Sigmoid colon (tissue), 4 donors: ENCODE measurements around the gene FAM163B.

Experiments used
- CTCF ChIP-seq, 4 experiments: fragments of 450-650 bp in 3 of 4; fragments of 200-600 bp in 1 of 4; IDR thresholded peaks; one replicate each; pipeline ENCODE4 v1.5.1; 2016 to 2019; ENCODE audit warnings: antibody characterized with exemption in 4 of 4, mild to moderate bottlenecking in 3 of 4, moderate library complexity in 2 of 4
- EP300 ChIP-seq, 4 donors: sonication (generic); formaldehyde crosslinking; IDR thresholded peaks; one replicate each; pipeline ENCODE4 v1.6.1; 2017; ENCODE audit warnings: antibody characterized with exemption in 4 of 4
- POLR2AphosphoS5 ChIP-seq, 4 donors: sonication (generic); formaldehyde crosslinking; IDR thresholded peaks; one replicate each; pipeline ENCODE4 v1.6.1; 2017; ENCODE audit warnings: antibody characterized with exemption in 4 of 4

- TF ChIP-seq CTCF (IDR thresholded peaks at IDR 0.05) = no peak
- no peak for TF ChIP-seq POLR2AphosphoS5 (IDR thresholded peaks at IDR 0.05)
- TF ChIP-seq EP300 (IDR thresholded peaks at IDR 0.05) = no peak
Observed at GRCh38 chr9:133631111-133631510, 21.9 kb upstream of the FAM163B start.
